Fibroblast of lung (primary cell): ENCODE measurements around the gene PGAP3.

ENCODE experiments used
- CTCF ChIP-seq, 2 donors: IDR thresholded peaks in 1 of 2; conservative IDR thresholded peaks in 1 of 2; 1 replicate in 1 of 2; 2 replicates in 1 of 2; pipeline ENCODE4 v1.5.1; 2011 to 2012; ENCODE audit warnings: low read length in 2 of 2, control low read depth in 1 of 2, inconsistent platforms in 1 of 2, low read depth in 1 of 2, mild to moderate bottlenecking in 1 of 2
- EZH2 ChIP-seq: IDR thresholded peaks from 2 replicates; pipeline ENCODE4 v1.5.1; 2012; ENCODE audit warnings: low read length, control low read depth, mild to moderate bottlenecking; ENCODE audit errors: missing control alignments

- TF ChIP-seq CTCF (conservative IDR thresholded peaks at IDR 0.05 in 1 of 2, IDR thresholded peaks at IDR 0.05 in 1 of 2; ENCODE audit: low read depth in 1 of 2, low read length in 2 of 2) (no peak), EZH2 (peak; percentile 99)
Measured at GRCh38 chr17:39627047-39627711, 60.7 kb downstream of the PGAP3 start.
